K562 (cell line): ENCODE data around the gene NABP1. TPM values are rescaled to one million over a fixed set of nuclear protein-coding genes. Genes with fewer than 3 reads are reported as not detected.

Experiments
- ATAC-seq: fragments of 200-7000 bp; cut with Tn5 transposase; 3 replicates; pipeline ENCODE4 v1.9.1; 2020; ENCODE audit warnings: moderate library complexity
- BruUV-seq: library from RNA; stranded (reverse); fragments of 400-500 nt; replicated peaks from 2 replicates; lab custom pipeline; 2021; lab: Mats Ljungman, UMichigan
- CTCF ChIA-PET: fragments of 300-600 bp; formaldehyde crosslinking; extraction: SDS; loops from one replicate; lab custom pipeline; 2021; ENCODE audit warnings: low intra/inter-chr PET ratio; lab: Yijun Ruan, JAX
- POLR2A ChIA-PET: fragments of 300-600, 350-650 bp; sonication (Branson Sonifier 250); formaldehyde crosslinking; extraction: SDS; loops from one replicate; lab custom pipeline; 2021; ENCODE audit warnings: antibody characterized with exemption, inconsistent platforms; lab: Yijun Ruan, JAX
- DNase-seq, 4 experiments: peaks; one replicate each; pipeline versions ENCODE4 v3.0.0 to v3.0.0-alpha.2; 2011 to 2018; ENCODE audit warnings: low spot score in 3 of 4, mixed read lengths in 3 of 4; ENCODE audit errors: extremely low read depth in 1 of 4
- FAIRE-seq: peaks from 2 replicates; lab custom pipeline; 2011; peaks lifted over from hg19 to GRCh38; lab: Jason Lieb, UNC
- H2AFZ ChIP-seq: 2 replicates; pipeline ENCODE4 v1.6.0; 2011; ENCODE audit warnings: low read depth, low read length, control low read depth, inconsistent platforms
- H3K27ac ChIP-seq: fragments of 200-600 bp; 3 replicates; pipeline ENCODE4 v1.8.0; 2011; ENCODE audit warnings: low read depth, mild to moderate bottlenecking, control low read depth, inconsistent platforms, low read length, moderate library complexity, mixed read lengths; ENCODE audit errors: extremely low read depth
- H3K27me3 ChIP-seq, 2 experiments: fragments of 300-600 bp in 1 of 2; 2 replicates in 1 of 2; 3 replicates in 1 of 2; pipeline versions ENCODE4 v1.6.0 to v1.8.0; 2011; ENCODE audit warnings: inconsistent platforms in 2 of 2, low read length in 2 of 2, mild to moderate bottlenecking in 1 of 2, mixed read lengths in 1 of 2, moderate library complexity in 1 of 2; ENCODE audit not compliant: control insufficient read depth in 2 of 2, insufficient read depth in 2 of 2
- H3K36me3 ChIP-seq: fragments of 300-600 bp; 3 replicates; pipeline ENCODE4 v1.8.0; 2011; ENCODE audit warnings: mild to moderate bottlenecking, low read length, inconsistent platforms; ENCODE audit not compliant: control insufficient read depth, insufficient read depth
- H3K4me1 ChIP-seq, 2 experiments: fragments of 200-600 bp in 1 of 2; replicated peaks in 1 of 2; 2 replicates in 1 of 2; 3 replicates in 1 of 2; pipeline versions ENCODE4 v1.5.1 to v1.8.0; 2011; ENCODE audit warnings: inconsistent platforms in 2 of 2, low read length in 2 of 2, mild to moderate bottlenecking in 1 of 2, mixed read lengths in 1 of 2, moderate library complexity in 1 of 2; ENCODE audit not compliant: control insufficient read depth in 2 of 2, insufficient read depth in 2 of 2
- H3K4me2 ChIP-seq: 2 replicates; pipeline ENCODE4 v1.6.1; 2011; ENCODE audit warnings: low read length, control low read depth, inconsistent platforms, mixed read lengths; ENCODE audit not compliant: insufficient read depth
- H3K4me3 ChIP-seq: fragments of 200-600 bp; sonication (generic), shearing (Covaris generic); 2 replicates; pipeline ENCODE4 v1.5.1; 2016; ENCODE audit warnings: control low read depth, inconsistent platforms
- H3K79me2 ChIP-seq: fragments of 200-600 bp; 3 replicates; pipeline ENCODE4 v1.8.0; 2011; ENCODE audit warnings: low read length, inconsistent platforms; ENCODE audit not compliant: control insufficient read depth, insufficient read depth
- H3K9ac ChIP-seq, 2 experiments: 2 replicates each; pipeline versions ENCODE4 v1.6.0 to v1.6.1; 2011; ENCODE audit warnings: low read depth in 2 of 2, low read length in 2 of 2, control low read depth in 1 of 2, inconsistent platforms in 1 of 2, mild to moderate bottlenecking in 1 of 2, mixed read lengths in 1 of 2; ENCODE audit not compliant: insufficient read depth in 1 of 2
- H3K9me1 ChIP-seq: one replicate; pipeline ENCODE4 v1.6.0; 2011; ENCODE audit warnings: inconsistent platforms, mild to moderate bottlenecking, low read length, moderate library complexity; ENCODE audit not compliant: control insufficient read depth, insufficient read depth
- H3K9me3 ChIP-seq: replicated peaks from 2 replicates; pipeline ENCODE4 v1.5.1; 2011; ENCODE audit warnings: low read depth, low read length, inconsistent platforms; ENCODE audit not compliant: control insufficient read depth, insufficient read depth
- H4K20me1 ChIP-seq: replicated peaks from 2 replicates; pipeline ENCODE4 v1.6.1; 2011; ENCODE audit warnings: low read length, inconsistent platforms, mixed read lengths; ENCODE audit not compliant: control insufficient read depth, insufficient read depth
- ARID1B ChIP-seq: fragments of 450-650 bp; IDR thresholded peaks from 2 replicates; pipeline ENCODE4 v1.6.1; 2016; ENCODE audit warnings: antibody characterized with exemption, mild to moderate bottlenecking, inconsistent platforms
- C11orf30 ChIP-seq: fragments of 450-650 bp; IDR thresholded peaks from 2 replicates; pipeline ENCODE4 v1.6.1; 2016; ENCODE audit warnings: low read depth, mild to moderate bottlenecking
- CREBBP ChIP-seq: IDR thresholded peaks from one replicate; pipeline ENCODE4 v1.6.1; 2012; ENCODE audit warnings: low read depth, mild to moderate bottlenecking, control low read depth, inconsistent platforms, low read length
- GABPB2 ChIP-seq: fragments of 250-450 bp; sonication (Bioruptor Pico); conservative IDR thresholded peaks from 2 replicates; pipeline ENCODE4 v1.5.1; 2021; ENCODE audit warnings: mild to moderate bottlenecking
- KLF1 ChIP-seq: fragments of 450-650 bp; IDR thresholded peaks from 2 replicates; pipeline ENCODE4 v1.6.1; 2016; ENCODE audit warnings: missing genetic modification characterization, missing compliant biosample characterization
- MAFF ChIP-seq: IDR thresholded peaks from 2 replicates; pipeline ENCODE4 v1.6.1; 2012; ENCODE audit warnings: low read length, improper control_type of control experiment
- MAFG ChIP-seq: fragments of 450-650 bp; conservative IDR thresholded peaks from 2 replicates; pipeline ENCODE4 v1.6.1; 2016; ENCODE audit warnings: missing genetic modification characterization, missing compliant biosample characterization
- MED1 ChIP-seq: sonication (generic); formaldehyde crosslinking; IDR thresholded peaks from 2 replicates; pipeline ENCODE4 v1.8.1; 2023; ENCODE audit warnings: missing genetic modification reagents, borderline replicate concordance
- MTA3 ChIP-seq: fragments of 450-650 bp; formaldehyde crosslinking; IDR thresholded peaks from 2 replicates; pipeline ENCODE4 v1.6.1; 2017; ENCODE audit warnings: mild to moderate bottlenecking, borderline replicate concordance
- NONO ChIP-seq, 2 experiments: fragments of 200-400 bp in 1 of 2; fragments of 450-650 bp in 1 of 2; formaldehyde crosslinking in 1 of 2; IDR thresholded peaks; 2 replicates each; pipeline ENCODE4 v1.6.1; 2017; ENCODE audit warnings: low read depth in 2 of 2, mild to moderate bottlenecking in 2 of 2, moderate library complexity in 2 of 2, low read length in 1 of 2
- POLR2AphosphoS5 ChIP-seq: IDR thresholded peaks from 2 replicates; pipeline ENCODE4 v1.6.1; 2011; ENCODE audit warnings: mild to moderate bottlenecking, low read depth, low read length, moderate library complexity; ENCODE audit not compliant: control insufficient read depth, insufficient read depth
- POLR2B ChIP-seq: fragments of 450-650 bp; IDR thresholded peaks from 2 replicates; pipeline ENCODE4 v1.6.1; 2018; ENCODE audit warnings: low read depth; ENCODE audit not compliant: partially characterized antibody
- RCOR1 ChIP-seq, 2 experiments: IDR thresholded peaks; 2 replicates each; pipeline ENCODE4 v1.6.1; 2012; ENCODE audit warnings: low read depth in 2 of 2, low read length in 2 of 2, borderline replicate concordance in 1 of 2, improper control_type of control experiment in 1 of 2
- RHOXF2B ChIP-seq: fragments of 250-450 bp; sonication (Bioruptor Pico); conservative IDR thresholded peaks from 2 replicates; pipeline ENCODE4 v1.5.1; 2021
- RUNX1 ChIP-seq: sonication (generic); IDR thresholded peaks from 2 replicates; pipeline ENCODE4 v1.6.1; 2016; ENCODE audit warnings: antibody characterized with exemption, low read depth
- XRCC3 ChIP-seq: fragments of 450-650 bp; IDR thresholded peaks from 2 replicates; pipeline ENCODE4 v1.6.1; 2017; ENCODE audit warnings: mild to moderate bottlenecking, moderate library complexity
- ZNF316 ChIP-seq: fragments of 450-650 bp; IDR thresholded peaks from 2 replicates; pipeline ENCODE4 v1.6.1; 2016
- whole genome bisulfite sequencing: fragments of 100-300 bp; shearing (Covaris generic); methylation state at CpG from one replicate; pipeline ENCODE4 v1.1.6; 2016; ENCODE audit warnings: low coverage, mixed read lengths; ENCODE audit not compliant: insufficient coverage; ENCODE audit errors: missing lambda C conversion rate; 5-methylcytosine and 5-hydroxymethylcytosine counted together
- in situ Hi-C: fragments of 300-500 bp; cut with MboI; formaldehyde crosslinking; loops from 4 replicates; pipeline ENCODE4 v1.15.0; 2018; ENCODE audit warnings: inconsistent platforms, mixed read lengths
- intact Hi-C: fragments of 100-400 bp; cut with micrococcal nuclease; formaldehyde crosslinking; loops from 2 replicates; pipeline ENCODE4 v1.14.2; 2022
- polyA plus RNA-seq, 8 experiments: library from polyadenylated mRNA; depleted of rRNA in 4 of 8; stranded (reverse) in 5 of 8; unstranded in 3 of 8; fragments of >200 nt; fragmentation: Nextera tagmentation in 2 of 8; fragmentation: Illumina TruSeq in 1 of 8; extraction: Ambion mirVana in 2 of 8; extraction: Trizol in 1 of 8; gene quantifications; 2 replicates each; pipeline versions ENCODE4 v1.2.1 to v1.2.3, GENCODE V29; 2011 to 2014; ENCODE audit warnings: inconsistent platforms in 1 of 8, missing spikeins in 1 of 8
- total RNA-seq, 7 experiments: library from RNA; depleted of rRNA in 6 of 7; stranded (reverse); fragments of >200 nt in 6 of 7; fragmentation: Illumina TruSeq in 2 of 7; extraction: Trizol in 2 of 7; gene quantifications; 2 replicates each; pipeline versions ENCODE4 v1.2.1 to v1.2.3, GENCODE V29; 2011 to 2021; ENCODE audit warnings: low replicate concordance in 1 of 7

The NABP1 gene
- total and polyA plus RNA-seq, 9 of the 15 experiments (the other 6 are each of a cell fraction or from before 2014, with no cell fraction given) = 12.8 to 44.0 (median 20.2) TPM

- TF ChIP-seq RCOR1 (IDR thresholded peaks at IDR 0.05; ENCODE audit: borderline replicate concordance in 1 of 2, low read depth in 2 of 2, low read length in 2 of 2) (no peak), POLR2B (peak; percentile 11), RHOXF2B (no peak), GABPB2 (CRISPR knock-in tag) (no peak), POLR2AphosphoS5 (peak; percentile 32; the same call in 1 of the 2 replicates), MTA3 (no peak)
These were observed 11.2 kb downstream of the NABP1 start (continued) for GRCh38 chr2:191688934-191689695.

GRCh38 chr2:191690327-191690726 lies 12.4 kb downstream of the NABP1 start:
- DNase-seq (no peak), FAIRE-seq (no peak), ATAC-seq (peak; percentile 25)
- H4K20me1 ChIP-seq = no peaks in the 10 kb centered on the region
- BruUV-seq = no TSS peak
- H3K9ac ChIP-seq = no peak overlapping the region; a peak in 1 of 4 replicates
- H3K4me1 ChIP-seq = peaks cover 0 to 7% of the 10 kb centered on the region in 2 experiments; a peak in 3 of 5 replicates
- H3K9me3 ChIP-seq = no peaks in the 10 kb centered on the region
- ChIA-PET POLR2A (interaction anchor here (2.8 kb wide), 1 partner anchor 12 kb away, joined by 23 read pairs; the partner anchor contains the start of gene NABP1), CTCF (interaction anchor here (0.7 to 1.9 kb wide), 4 partner anchors 119 to 136 kb away, joined by 3 to 11 read pairs (median 4); no protein-coding TSS in a partner anchor)
- no peaks in the 10 kb centered on the region for H3K79me2 ChIP-seq
- no peaks in the 10 kb centered on the region for H3K9me1 ChIP-seq
- 0 out of 2 replicates have a peak overlapping the region, but pooled peaks have one; percentile 6 for H3K4me2 ChIP-seq
- peak overlapping the region; percentile 55; the same call in 2 of the 3 replicates for H3K27ac ChIP-seq
- H3K27me3 ChIP-seq = no peaks in the 10 kb centered on the region
- WGBS = 63% methylated on average over 3 of the region's 3 CpGs
- intact Hi-C loops (no loop called here), in situ Hi-C loops (no loop called here)
- H3K36me3 ChIP-seq = peaks cover 32% of the 10 kb centered on the region; the same call in 2 of the 3 replicates
- H2AFZ ChIP-seq = no peak overlapping the region
- no peak overlapping the region for H3K4me3 ChIP-seq
- TF ChIP-seq MAFG (tag) = peak; percentile 25; the same call in 1 of the 2 replicates
- peak; percentile 50; the same call in 1 of the 2 replicates for TF ChIP-seq C11orf30
- TF ChIP-seq ZNF316 = peak; percentile 79
- TF ChIP-seq ARID1B = no peak
- 0 out of 2 replicates have a peak, but pooled peaks have one; percentile 17 for TF ChIP-seq MAFF
- TF ChIP-seq XRCC3 = no peak
- TF ChIP-seq NONO (IDR thresholded peaks at IDR 0.05; ENCODE audit: low read depth in 2 of 2, low read length in 1 of 2) = no peak
- no peak for TF ChIP-seq KLF1 (tag)
- TF ChIP-seq CREBBP = no peak
- no peak for TF ChIP-seq RUNX1
- TF ChIP-seq MED1 (CRISPR knock-in tag) = no peak
